Measurements from ENCODE around the gene EXOC3. TPM values are rescaled to one million over a fixed set of nuclear protein-coding genes. Genes with fewer than 3 reads are reported as not detected.

The EXOC3 gene
- total RNA-seq, 1 donor from 2014 or later = 43.3 TPM

DNA sequence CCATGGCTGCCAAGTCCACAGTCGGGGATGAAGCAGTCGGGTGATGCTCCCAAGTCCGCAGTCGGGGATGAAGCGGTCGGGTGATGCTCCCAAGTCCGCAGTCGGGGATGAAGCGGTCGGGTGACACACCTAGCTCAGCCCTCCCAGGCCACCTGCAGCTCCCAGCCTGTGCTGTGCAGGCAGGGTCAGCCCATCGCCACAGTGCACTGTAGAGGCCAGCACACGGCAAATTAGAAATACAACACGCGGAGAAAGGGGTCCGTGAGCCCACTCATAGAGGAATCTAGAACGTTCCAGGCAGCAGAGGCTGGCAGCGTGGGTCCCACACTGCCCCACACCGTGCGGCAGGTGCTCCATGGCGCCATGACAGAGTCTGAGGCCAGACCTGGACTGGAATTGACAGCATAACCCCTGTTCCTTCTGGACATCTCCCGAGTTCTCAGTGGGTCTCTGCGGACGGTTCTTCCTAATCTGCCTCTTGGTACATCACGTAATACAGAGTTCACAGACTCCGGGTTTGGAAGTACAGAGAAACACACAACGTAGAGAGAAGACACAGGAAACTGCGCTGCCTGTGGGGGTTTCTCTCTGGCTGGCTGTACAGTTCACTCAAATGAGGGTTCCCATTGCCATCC is 7.7 kb upstream of the EXOC3 start:
- peaks cover 4% of the 10 kb centered on the region for H3K36me3 Mint-ChIP-seq (ENCODE audit: low read depth)
- no peaks in the 10 kb centered on the region for H3K9me3 Mint-ChIP-seq (ENCODE audit: low read depth)

DNA sequence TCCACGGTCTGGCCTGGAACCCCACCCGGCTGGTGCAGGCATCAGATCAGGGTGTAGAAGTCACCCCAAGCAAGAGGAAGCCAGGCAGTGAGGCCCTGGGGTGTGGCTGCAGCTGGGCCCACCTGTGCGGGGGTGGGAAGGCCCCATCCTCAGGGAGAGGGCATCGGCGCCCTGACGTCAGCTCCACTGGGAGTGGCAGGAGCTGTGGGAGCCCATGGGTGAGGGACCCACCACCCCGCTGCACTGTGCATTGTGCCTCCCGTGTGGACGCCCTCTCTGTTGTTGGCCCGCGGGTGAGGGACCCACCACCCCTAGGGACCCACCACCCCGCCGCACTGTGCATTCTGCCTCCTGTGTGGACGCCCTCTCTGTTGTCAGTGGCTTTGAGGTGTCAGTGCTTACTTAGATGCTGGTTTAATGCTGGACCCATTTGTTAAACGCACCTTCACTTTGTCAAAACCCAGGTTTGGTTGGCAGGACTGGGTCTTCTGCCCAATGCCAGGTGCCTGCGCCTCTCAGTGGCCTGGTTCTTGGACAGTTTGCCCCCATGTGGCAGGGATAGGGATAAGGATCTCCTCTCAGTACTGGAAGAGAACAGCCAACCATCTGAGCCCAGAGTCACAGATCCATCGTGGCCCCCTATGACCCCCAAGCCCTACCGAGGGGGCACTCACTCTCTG is 6.9 kb upstream of the EXOC3 start:
- no peak overlapping the region for H3K4me3 Mint-ChIP-seq (ENCODE audit: unreplicated experiment)
- no peaks in the 10 kb centered on the region for H3K27me3 Mint-ChIP-seq (ENCODE audit: low read depth)
- H3K36me3 Mint-ChIP-seq (ENCODE audit: low read depth) = peaks cover 4% of the 10 kb centered on the region
- H3K9me3 Mint-ChIP-seq (ENCODE audit: low read depth) = no peaks in the 10 kb centered on the region
- no peak overlapping the region for H3K27ac Mint-ChIP-seq (ENCODE audit: unreplicated experiment)
- peaks cover 6% of the 10 kb centered on the region for H3K4me1 Mint-ChIP-seq (ENCODE audit: low read depth)
- DNase-seq (ENCODE audit: low spot score) = no peak
- TF ChIP-seq, protein P1, sequence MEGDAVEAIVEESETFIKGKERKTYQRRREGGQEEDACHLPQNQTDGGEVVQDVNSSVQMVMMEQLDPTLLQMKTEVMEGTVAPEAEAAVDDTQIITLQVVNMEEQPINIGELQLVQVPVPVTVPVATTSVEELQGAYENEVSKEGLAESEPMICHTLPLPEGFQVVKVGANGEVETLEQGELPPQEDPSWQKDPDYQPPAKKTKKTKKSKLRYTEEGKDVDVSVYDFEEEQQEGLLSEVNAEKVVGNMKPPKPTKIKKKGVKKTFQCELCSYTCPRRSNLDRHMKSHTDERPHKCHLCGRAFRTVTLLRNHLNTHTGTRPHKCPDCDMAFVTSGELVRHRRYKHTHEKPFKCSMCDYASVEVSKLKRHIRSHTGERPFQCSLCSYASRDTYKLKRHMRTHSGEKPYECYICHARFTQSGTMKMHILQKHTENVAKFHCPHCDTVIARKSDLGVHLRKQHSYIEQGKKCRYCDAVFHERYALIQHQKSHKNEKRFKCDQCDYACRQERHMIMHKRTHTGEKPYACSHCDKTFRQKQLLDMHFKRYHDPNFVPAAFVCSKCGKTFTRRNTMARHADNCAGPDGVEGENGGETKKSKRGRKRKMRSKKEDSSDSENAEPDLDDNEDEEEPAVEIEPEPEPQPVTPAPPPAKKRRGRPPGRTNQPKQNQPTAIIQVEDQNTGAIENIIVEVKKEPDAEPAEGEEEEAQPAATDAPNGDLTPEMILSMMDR (IDR thresholded peaks at IDR 0.05) = peak; percentile 76

More for the DNA sequence above, 7.7 kb upstream of the EXOC3 start:
- Mint-ChIP-seq H3K4me3 (ENCODE audit: unreplicated experiment) (no peak overlapping the region), H3K4me1 (ENCODE audit: low read depth) (peaks cover 7% of the 10 kb centered on the region), H3K27ac (ENCODE audit: unreplicated experiment) (no peak overlapping the region), H3K27me3 (ENCODE audit: low read depth) (no peaks in the 10 kb centered on the region)
- DNase-seq (ENCODE audit: low spot score) = no peak
- TF ChIP-seq, protein P1 (IDR thresholded peaks at IDR 0.05) = no peak

GRCh38 chr5:436641-436975 is 6.4 kb upstream of the EXOC3 start:
- no peaks in the 10 kb centered on the region for H3K27me3 Mint-ChIP-seq (ENCODE audit: low read depth)
- TF ChIP-seq, protein P1 (IDR thresholded peaks at IDR 0.05) = no peak
- H3K4me3 Mint-ChIP-seq (ENCODE audit: unreplicated experiment) = no peak overlapping the region
- no peak for DNase-seq (ENCODE audit: low spot score)
- no peak overlapping the region for H3K27ac Mint-ChIP-seq (ENCODE audit: unreplicated experiment)
- peaks cover 3% of the 10 kb centered on the region for H3K36me3 Mint-ChIP-seq (ENCODE audit: low read depth)
- peaks cover 5% of the 10 kb centered on the region for H3K4me1 Mint-ChIP-seq (ENCODE audit: low read depth)
- no peaks in the 10 kb centered on the region for H3K9me3 Mint-ChIP-seq (ENCODE audit: low read depth)

- TF ChIP-seq, protein P1 (IDR thresholded peaks at IDR 0.05) = no peak
- peaks cover 2% of the 10 kb centered on the region for H3K36me3 Mint-ChIP-seq (ENCODE audit: low read depth)
These were observed 5.7 kb upstream of the EXOC3 start for GRCh38 chr5:437281-437771.

DNA sequence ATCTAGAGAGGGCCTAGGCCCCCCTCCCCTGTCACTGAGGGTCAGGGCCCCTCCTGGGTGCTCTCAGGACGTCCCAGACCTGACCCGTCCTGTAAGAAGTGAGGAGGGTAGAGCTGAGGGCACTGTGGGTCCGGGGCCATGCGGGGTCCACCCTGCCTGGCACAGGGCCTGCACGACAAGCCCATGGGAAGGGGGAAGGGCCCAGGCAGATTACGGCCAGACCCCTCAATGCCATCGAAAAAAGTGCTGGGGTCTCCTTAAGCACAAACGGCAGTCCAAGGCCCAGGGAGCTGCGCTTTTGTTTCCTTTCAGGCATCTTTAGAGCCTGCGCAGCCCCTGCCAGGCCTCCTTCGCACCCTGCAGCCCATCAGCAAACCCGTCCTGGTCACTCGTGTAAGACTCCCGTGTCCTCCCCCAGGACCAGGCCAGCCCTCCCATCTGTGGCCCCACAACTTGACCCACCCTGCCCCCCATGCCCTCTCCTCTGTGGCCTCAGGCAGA is 4.4 kb upstream of the EXOC3 start:
- H3K4me1 Mint-ChIP-seq (ENCODE audit: low read depth) = peaks cover 16% of the 10 kb centered on the region
- TF ChIP-seq, protein P1 (IDR thresholded peaks at IDR 0.05) = no peak
- no peak for DNase-seq (ENCODE audit: low spot score)
- H3K36me3 Mint-ChIP-seq (ENCODE audit: low read depth) = no peaks in the 10 kb centered on the region
- no peaks in the 10 kb centered on the region for H3K27me3 Mint-ChIP-seq (ENCODE audit: low read depth)
- no peak overlapping the region for H3K27ac Mint-ChIP-seq (ENCODE audit: unreplicated experiment)
- H3K4me3 Mint-ChIP-seq (ENCODE audit: unreplicated experiment) = no peak overlapping the region
- no peaks in the 10 kb centered on the region for H3K9me3 Mint-ChIP-seq (ENCODE audit: low read depth)

More at GRCh38 chr5:437281-437771, 5.7 kb upstream of the EXOC3 start:
- H3K9me3 Mint-ChIP-seq (ENCODE audit: low read depth) = no peaks in the 10 kb centered on the region
- no peak overlapping the region for H3K4me3 Mint-ChIP-seq (ENCODE audit: unreplicated experiment)
- no peak overlapping the region for H3K27ac Mint-ChIP-seq (ENCODE audit: unreplicated experiment)
- peak; percentile 71 for DNase-seq (ENCODE audit: low spot score)
- H3K4me1 Mint-ChIP-seq (ENCODE audit: low read depth) = peaks cover 11% of the 10 kb centered on the region
- no peaks in the 10 kb centered on the region for H3K27me3 Mint-ChIP-seq (ENCODE audit: low read depth)
